Tibial artery (tissue), 4 donors: ENCODE measurements around the gene NKX2-3.

Source experiments
- DNase-seq, 2 donors: peaks; one replicate each; pipeline ENCODE4 v3.0.0-alpha.2; 2019
- H3K27ac ChIP-seq, 2 donors: fragments of 200-600 bp; sonication (generic) in 1 of 2; 1 replicate in 1 of 2; 2 replicates in 1 of 2; pipeline ENCODE4 v1.5.1; 2018 to 2019; ENCODE audit warnings: mild to moderate bottlenecking in 1 of 2
- H3K27me3 ChIP-seq, 2 donors: fragments of 200-600 bp; sonication (generic) in 1 of 2; one replicate each; pipeline versions ENCODE4 v1.5.1 to v1.6.0; 2016 to 2019
- H3K36me3 ChIP-seq, 3 donors: fragments of 200-600 bp; sonication (generic) in 2 of 3; one replicate each; pipeline ENCODE4 v1.5.1; 2016 to 2019; ENCODE audit warnings: mild to moderate bottlenecking in 2 of 3
- H3K4me1 ChIP-seq, 4 donors: fragments of 200-600 bp; sonication (generic) in 2 of 4; 1 replicate in 3 of 4; 2 replicates in 1 of 4; pipeline ENCODE4 v1.5.1; 2016 to 2019
- H3K4me3 ChIP-seq, 2 donors: fragments of 200-600 bp; sonication (generic) in 1 of 2; 1 replicate in 1 of 2; 2 replicates in 1 of 2; pipeline ENCODE4 v1.5.1; 2018 to 2019; ENCODE audit warnings: mild to moderate bottlenecking in 2 of 2
- H3K9me3 ChIP-seq, 3 donors: fragments of 200-600 bp; sonication (generic) in 1 of 3; one replicate each; pipeline ENCODE4 v1.5.1; 2016 to 2019
- intact Hi-C: fragments of 100-400 bp; cut with DNase I; formaldehyde crosslinking; loops from one replicate; pipeline ENCODE4 v1.15.0; 2023; ENCODE audit warnings: low total_unique reads
- TF ChIP-seq, protein P1 (sequence below), 2 experiments: fragments of 200-600 bp in 1 of 2; fragments of 450-650 bp in 1 of 2; IDR thresholded peaks; one replicate each; pipeline ENCODE4 v1.5.1; 2017 to 2019; ENCODE audit warnings: antibody characterized with exemption in 2 of 2, mild to moderate bottlenecking in 1 of 2, moderate library complexity in 1 of 2

NKX2-3 gene

DNA sequence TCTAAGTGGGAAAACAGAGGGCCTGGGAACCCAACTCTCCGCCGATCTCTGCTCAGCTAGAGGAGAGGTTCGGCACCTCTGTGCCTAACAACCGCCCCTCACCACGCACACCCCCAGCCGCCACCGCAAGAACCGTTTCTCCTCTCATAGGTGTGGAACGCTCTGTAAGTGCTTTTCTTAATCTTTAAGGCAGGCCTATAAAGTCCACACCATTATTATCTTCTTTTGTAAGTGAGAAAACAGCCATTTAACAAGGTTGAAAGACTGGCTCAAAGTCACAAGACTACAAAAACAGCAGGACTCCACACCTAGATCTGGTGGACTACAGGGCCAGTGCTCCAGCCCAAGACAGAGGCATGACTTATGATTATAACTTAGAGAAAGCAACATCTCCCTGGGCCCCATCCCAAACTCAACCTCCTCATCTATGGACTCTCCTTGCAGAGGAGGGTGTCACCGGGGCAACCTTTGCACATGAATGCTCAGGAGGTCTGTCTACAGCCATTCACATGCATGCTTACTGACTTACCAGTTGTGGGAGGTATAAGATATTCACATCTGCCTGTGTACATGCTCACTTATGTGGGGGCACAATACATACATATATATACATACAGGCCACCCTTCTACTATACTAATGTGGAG lies 7.9 kb upstream of the NKX2-3 start:
- Histone ChIP-seq H3K36me3 (no peaks in the 10 kb centered on the region), H3K4me3 (no peak overlapping the region), H3K4me1 (peaks cover 0 to 31% (median 14%) of the 10 kb centered on the region in 4 donors), H3K27ac (no peak overlapping the region), H3K27me3 (peaks cover 0 to 99% of the 10 kb centered on the region in 2 donors), H3K9me3 (no peaks in the 10 kb centered on the region)
- no peak for DNase-seq
- intact Hi-C loops = no loop called here
- TF ChIP-seq, protein P1, sequence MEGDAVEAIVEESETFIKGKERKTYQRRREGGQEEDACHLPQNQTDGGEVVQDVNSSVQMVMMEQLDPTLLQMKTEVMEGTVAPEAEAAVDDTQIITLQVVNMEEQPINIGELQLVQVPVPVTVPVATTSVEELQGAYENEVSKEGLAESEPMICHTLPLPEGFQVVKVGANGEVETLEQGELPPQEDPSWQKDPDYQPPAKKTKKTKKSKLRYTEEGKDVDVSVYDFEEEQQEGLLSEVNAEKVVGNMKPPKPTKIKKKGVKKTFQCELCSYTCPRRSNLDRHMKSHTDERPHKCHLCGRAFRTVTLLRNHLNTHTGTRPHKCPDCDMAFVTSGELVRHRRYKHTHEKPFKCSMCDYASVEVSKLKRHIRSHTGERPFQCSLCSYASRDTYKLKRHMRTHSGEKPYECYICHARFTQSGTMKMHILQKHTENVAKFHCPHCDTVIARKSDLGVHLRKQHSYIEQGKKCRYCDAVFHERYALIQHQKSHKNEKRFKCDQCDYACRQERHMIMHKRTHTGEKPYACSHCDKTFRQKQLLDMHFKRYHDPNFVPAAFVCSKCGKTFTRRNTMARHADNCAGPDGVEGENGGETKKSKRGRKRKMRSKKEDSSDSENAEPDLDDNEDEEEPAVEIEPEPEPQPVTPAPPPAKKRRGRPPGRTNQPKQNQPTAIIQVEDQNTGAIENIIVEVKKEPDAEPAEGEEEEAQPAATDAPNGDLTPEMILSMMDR (IDR thresholded peaks at IDR 0.05) = no peak

DNA sequence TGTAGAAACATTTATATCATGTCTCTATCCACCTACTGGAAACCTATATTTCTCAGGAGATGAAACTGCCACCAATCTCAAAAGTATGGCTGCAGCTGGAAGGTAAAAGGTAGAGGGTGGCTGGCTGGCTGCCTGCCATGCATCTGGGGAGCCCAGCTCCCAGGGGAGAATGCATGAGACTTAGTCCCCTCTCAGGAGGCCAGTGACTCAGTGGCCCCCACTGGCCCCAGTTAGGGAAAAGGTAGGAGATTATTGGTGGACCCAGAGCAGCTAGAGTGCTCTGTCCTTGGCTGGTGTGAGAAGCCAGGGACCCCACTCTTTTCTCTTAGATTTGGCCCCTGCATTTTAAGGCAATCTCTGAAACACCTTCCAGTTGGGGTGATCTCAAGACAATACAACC lies 6.8 kb upstream of the NKX2-3 start:
- peaks cover 3 to 99% of the 10 kb centered on the region in 2 donors for H3K27me3 ChIP-seq
- intact Hi-C loops = no loop called here
- no peak overlapping the region for H3K4me3 ChIP-seq
- TF ChIP-seq, protein P1 (IDR thresholded peaks at IDR 0.05) = no peak
- peaks cover 0 to 29% (median 17%) of the 10 kb centered on the region in 4 donors for H3K4me1 ChIP-seq
- H3K27ac ChIP-seq = no peak overlapping the region
- H3K9me3 ChIP-seq = no peaks in the 10 kb centered on the region
- no peak for DNase-seq
- H3K36me3 ChIP-seq = no peaks in the 10 kb centered on the region

DNA sequence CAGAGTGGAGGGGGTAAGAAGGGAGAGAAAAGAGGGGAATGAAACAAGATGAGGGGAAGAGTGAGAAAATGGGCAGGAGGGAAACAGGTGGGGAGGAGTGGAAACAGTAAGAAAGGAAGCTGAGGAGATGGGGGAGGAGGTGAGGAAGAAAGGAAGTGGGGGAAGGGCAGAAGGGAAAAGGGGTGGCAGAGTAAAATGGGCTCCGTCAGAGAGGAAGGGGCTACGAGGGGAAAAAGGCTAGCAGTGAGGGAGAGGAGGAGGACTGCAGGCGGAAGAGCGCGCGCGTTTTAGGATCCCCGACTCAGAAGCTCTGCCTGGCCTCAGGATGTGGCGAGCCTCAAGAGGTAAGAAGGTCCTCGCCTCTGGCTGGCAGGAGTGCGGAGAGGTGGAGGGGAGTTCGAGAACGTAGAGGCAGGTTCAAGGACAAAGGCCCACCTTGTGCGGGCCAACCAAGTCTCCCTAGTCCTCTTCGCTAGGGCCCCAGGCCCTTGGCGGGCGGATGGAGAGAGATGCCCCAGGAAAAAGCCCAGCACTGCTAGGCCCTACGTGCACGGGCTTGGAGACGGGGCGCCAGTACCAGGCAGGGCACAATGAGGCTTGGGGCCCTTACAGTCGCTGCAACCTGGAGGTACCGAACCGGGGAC lies 5.8 kb upstream of the NKX2-3 start:
- intact Hi-C loops = no loop called here
- Histone ChIP-seq H3K27ac (no peak overlapping the region), H3K4me3 (no peak overlapping the region)

DNA sequence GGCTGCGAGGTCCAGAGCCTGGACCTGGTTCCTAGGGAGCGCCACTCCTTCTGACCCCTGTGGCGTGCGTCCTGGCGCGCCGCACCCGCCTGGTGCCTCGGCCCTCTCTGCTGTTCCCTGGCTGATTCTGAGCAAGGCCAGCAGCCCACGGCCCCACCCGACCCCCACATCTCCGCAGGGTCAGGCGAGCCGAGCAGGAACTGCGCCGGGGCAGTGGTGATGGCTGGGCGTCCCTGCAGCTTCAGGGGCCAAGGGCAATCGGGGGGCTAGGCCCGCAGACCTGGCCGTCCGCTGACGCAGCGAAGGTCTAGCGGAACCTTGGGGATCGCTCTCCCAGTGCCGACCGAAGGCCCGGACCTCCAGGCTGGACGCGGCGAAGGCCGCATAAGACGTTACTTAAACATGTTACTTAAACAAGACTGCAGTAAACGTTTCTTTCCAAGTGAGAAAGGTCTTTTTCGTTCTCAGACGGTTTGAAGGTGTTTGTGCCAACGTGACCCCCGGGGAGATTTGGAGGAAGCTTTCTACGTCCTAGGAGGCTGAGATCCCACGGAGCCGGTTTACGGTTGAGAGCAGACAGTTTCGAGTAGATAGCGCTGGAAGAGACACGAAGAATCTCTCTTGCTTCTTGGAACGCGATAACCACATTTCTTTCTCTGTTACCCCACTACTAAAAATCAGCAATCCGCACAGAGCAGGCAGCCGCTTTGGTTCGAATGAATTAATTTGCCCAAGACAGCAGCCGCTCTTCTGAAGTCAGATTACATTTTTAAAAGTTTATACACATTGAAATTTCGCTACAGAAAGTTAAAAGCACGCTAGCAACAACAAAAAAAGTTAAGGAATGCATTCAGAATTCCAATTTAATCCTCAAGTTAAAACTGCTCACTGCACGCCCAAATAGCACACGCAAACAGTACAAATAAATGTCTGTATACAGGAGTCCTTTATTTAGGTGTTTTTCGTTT lies 4.9 kb upstream of the NKX2-3 start:
- TF ChIP-seq, protein P1 (IDR thresholded peaks at IDR 0.05) = no peak
- Histone ChIP-seq H3K36me3 (no peaks in the 10 kb centered on the region), H3K4me3 (no peak overlapping the region), H3K27me3 (peaks cover 4 to 99% of the 10 kb centered on the region in 2 donors), H3K9me3 (no peaks in the 10 kb centered on the region), H3K4me1 (peaks cover 0 to 34% (median 18%) of the 10 kb centered on the region in 4 donors), H3K27ac (no peak overlapping the region)
- intact Hi-C loops = no loop called here
- DNase-seq = no peak

More for the DNA sequence above, 5.8 kb upstream of the NKX2-3 start:
- DNase-seq = no peak
- Histone ChIP-seq H3K36me3 (no peaks in the 10 kb centered on the region), H3K4me1 (peaks cover 0 to 32% (median 16%) of the 10 kb centered on the region in 4 donors), H3K27me3 (peaks cover 4 to 99% of the 10 kb centered on the region in 2 donors), H3K9me3 (no peaks in the 10 kb centered on the region)
- TF ChIP-seq, protein P1 (IDR thresholded peaks at IDR 0.05) = no peak
